HCT116 (cell line): ENCODE results near the gene ZNF628. TPM values are rescaled to one million over a fixed set of nuclear protein-coding genes. Genes with fewer than 3 reads are reported as not detected.

ENCODE experiments used
- ATAC-seq: fragments of 200-7000 bp; cut with Tn5 transposase; 2 replicates; pipeline ENCODE4 v1.9.1; 2020; ENCODE audit warnings: mild to moderate bottlenecking, moderate library complexity
- BruUV-seq: library from RNA; stranded (reverse); fragments of 400-500 nt; replicated peaks from 2 replicates; lab custom pipeline; 2021; lab: Mats Ljungman, UMichigan
- CTCF ChIA-PET: fragments of 300-600 bp; sonication (Branson Sonifier 250); formaldehyde crosslinking; loops from one replicate; lab custom pipeline; 2021; ENCODE audit warnings: antibody characterized with exemption; lab: Charles Lee
- POLR2A ChIA-PET: fragments of 300-600, 350-600 bp; sonication (Branson Sonifier 250); formaldehyde crosslinking; loops from one replicate; lab custom pipeline; 2021; ENCODE audit warnings: antibody characterized with exemption; lab: Charles Lee
- RAD21 ChIA-PET, 2 experiments: fragments of 300-600 bp; sonication (Branson Sonifier 250); formaldehyde crosslinking; loops; one replicate each; lab custom pipeline; 2023; ENCODE audit warnings: low total read pairs in 2 of 2; ENCODE audit not compliant: uncharacterized antibody in 2 of 2, unreplicated experiment in 2 of 2, low non-redundant PET in 1 of 2; lab: Charles Lee
- DNase-seq: peaks from one replicate; pipeline ENCODE4 v3.0.0-alpha.2; 2010; ENCODE audit warnings: low read depth, low spot score
- H2AFZ ChIP-seq: fragments of 200-600 bp; shearing (Covaris generic), sonication (generic); 2 replicates; pipeline ENCODE4 v1.6.1; 2017; ENCODE audit warnings: low read depth, mixed run types, mixed read lengths, antibody characterized with exemption, low read length; ENCODE audit not compliant: poor library complexity, severe bottlenecking
- H3K27ac ChIP-seq: 2 replicates; pipeline ENCODE4 v1.5.1; 2012; ENCODE audit warnings: low read depth, low read length
- H3K27me3 ChIP-seq: fragments of 200-600 bp; sonication (generic); 2 replicates; pipeline ENCODE4 v1.6.1; 2016; ENCODE audit warnings: mixed run types, low read length, mixed read lengths; ENCODE audit not compliant: insufficient read depth
- H3K36me3 ChIP-seq, 2 experiments: fragments of 200-500 bp in 1 of 2; fragments of 200-600 bp in 1 of 2; sonication (Bioruptor generic) in 1 of 2; sonication (generic) in 1 of 2; 2 replicates each; pipeline versions ENCODE4 v1.5.1 to v1.6.1; 2014 to 2016; ENCODE audit warnings: low read length in 2 of 2, inconsistent platforms in 1 of 2, mixed read lengths in 1 of 2, mixed run types in 1 of 2; ENCODE audit not compliant: insufficient read depth in 2 of 2, control insufficient read depth in 1 of 2
- H3K4me1 ChIP-seq, 2 experiments: fragments of 200-600 bp in 1 of 2; sonication (generic) in 1 of 2; 2 replicates each; pipeline versions ENCODE4 v1.5.1 to v1.6.1; 2012 to 2017; ENCODE audit warnings: low read length in 2 of 2, inconsistent platforms in 1 of 2, mild to moderate bottlenecking in 1 of 2, mixed read lengths in 1 of 2, mixed run types in 1 of 2, moderate library complexity in 1 of 2; ENCODE audit not compliant: insufficient read depth in 2 of 2, control insufficient read depth in 1 of 2
- H3K4me2 ChIP-seq: fragments of 200-600 bp; sonication (generic); 2 replicates; pipeline ENCODE4 v1.6.1; 2017; ENCODE audit warnings: mixed run types, low read length, mixed read lengths
- H3K4me3 ChIP-seq, 2 experiments: fragments of 200-600 bp in 1 of 2; sonication (generic) in 1 of 2; replicated peaks in 1 of 2; 2 replicates each; pipeline ENCODE4 v1.5.1; 2011 to 2016; ENCODE audit warnings: low read length in 2 of 2, control low read depth in 1 of 2, low read depth in 1 of 2, mild to moderate bottlenecking in 1 of 2, mixed read lengths in 1 of 2, mixed run types in 1 of 2
- H3K79me2 ChIP-seq: fragments of 200-600 bp; sonication (generic); 2 replicates; pipeline ENCODE4 v1.6.1; 2017; ENCODE audit warnings: mild to moderate bottlenecking, mixed run types, low read length, moderate library complexity, mixed read lengths; ENCODE audit not compliant: insufficient read depth
- H3K9ac ChIP-seq: fragments of 200-600 bp; sonication (generic); 2 replicates; pipeline ENCODE4 v1.6.1; 2016; ENCODE audit warnings: low read length, mixed read lengths
- H3K9me2 ChIP-seq: fragments of 200-600 bp; sonication (generic), shearing (Covaris generic); 2 replicates; pipeline ENCODE4 v1.6.1; 2017; ENCODE audit warnings: mixed run types, mild to moderate bottlenecking, moderate library complexity; ENCODE audit not compliant: insufficient read depth
- H3K9me3 ChIP-seq, 2 experiments: fragments of 200-500 bp in 1 of 2; fragments of 200-600 bp in 1 of 2; sonication (Bioruptor generic) in 1 of 2; sonication (generic) in 1 of 2; 2 replicates each; pipeline ENCODE4 v1.6.1; 2014 to 2017; ENCODE audit warnings: low read length in 2 of 2, mixed read lengths in 2 of 2, inconsistent platforms in 1 of 2, low read depth in 1 of 2, mild to moderate bottlenecking in 1 of 2, mixed run types in 1 of 2, moderate library complexity in 1 of 2; ENCODE audit not compliant: control insufficient read depth in 1 of 2, insufficient read depth in 1 of 2
- H4K20me1 ChIP-seq: fragments of 200-600 bp; sonication (generic), shearing (Covaris generic); 2 replicates; pipeline ENCODE4 v1.6.1; 2017; ENCODE audit warnings: mixed run types, mild to moderate bottlenecking, moderate library complexity; ENCODE audit not compliant: insufficient read depth
- CBX3 ChIP-seq: IDR thresholded peaks from 2 replicates; pipeline ENCODE4 v1.6.1; 2012; ENCODE audit warnings: low read depth
- CTCF ChIP-seq, 3 experiments: fragments of 200-600 bp in 1 of 3; sonication (generic) in 1 of 3; IDR thresholded peaks in 2 of 3; conservative IDR thresholded peaks in 1 of 3; 2 replicates each; pipeline ENCODE4 v1.5.1; 2012 to 2017; ENCODE audit warnings: low read depth in 2 of 3, low read length in 2 of 3, antibody characterized with exemption in 1 of 3, borderline replicate concordance in 1 of 3, control low read depth in 1 of 3, mild to moderate bottlenecking in 1 of 3, mixed read lengths in 1 of 3, mixed run types in 1 of 3, moderate library complexity in 1 of 3; ENCODE audit not compliant: insufficient read depth in 1 of 3
- EGR1 ChIP-seq: IDR thresholded peaks from 2 replicates; pipeline ENCODE4 v1.6.1; 2012; ENCODE audit warnings: low read depth
- ELF1 ChIP-seq: IDR thresholded peaks from 2 replicates; pipeline ENCODE4 v1.6.1; 2012; ENCODE audit warnings: low read depth, borderline replicate concordance
- EZH2 ChIP-seq: fragments of 200-600 bp; sonication (generic); IDR thresholded peaks from 2 replicates; pipeline ENCODE4 v1.6.1; 2017; ENCODE audit warnings: antibody characterized with exemption, mixed run types
- EZH2phosphoT487 ChIP-seq: fragments of 200-600 bp; IDR thresholded peaks from 2 replicates; pipeline ENCODE4 v1.6.1; 2018; ENCODE audit warnings: antibody characterized with exemption, borderline replicate concordance
- FOSL1 ChIP-seq: IDR thresholded peaks from 2 replicates; pipeline ENCODE4 v1.6.1; 2012; ENCODE audit warnings: low read depth
- JUND ChIP-seq: IDR thresholded peaks from 2 replicates; pipeline ENCODE4 v1.6.1; 2012
- POLR2A ChIP-seq: IDR thresholded peaks from 2 replicates; pipeline ENCODE4 v1.7.0; 2011; ENCODE audit warnings: borderline replicate concordance; ENCODE audit not compliant: insufficient read depth, insufficient read length; ENCODE audit errors: extremely low read depth
- POLR2AphosphoS5 ChIP-seq: IDR thresholded peaks from 2 replicates; pipeline ENCODE4 v1.6.1; 2011; ENCODE audit warnings: mild to moderate bottlenecking, low read depth, low read length, moderate library complexity
- RAD21 ChIP-seq: IDR thresholded peaks from 2 replicates; pipeline ENCODE4 v1.6.1; 2012; ENCODE audit warnings: low read depth, mild to moderate bottlenecking
- SIN3A ChIP-seq: IDR thresholded peaks from 2 replicates; pipeline ENCODE4 v1.6.1; 2012; ENCODE audit warnings: low read depth
- SP1 ChIP-seq: IDR thresholded peaks from 2 replicates; pipeline ENCODE4 v1.6.1; 2012; ENCODE audit warnings: low read depth
- SRF ChIP-seq: IDR thresholded peaks from 2 replicates; pipeline ENCODE4 v1.6.1; 2012; ENCODE audit warnings: low read depth
- TCF7L2 ChIP-seq: IDR thresholded peaks from 2 replicates; pipeline ENCODE4 v1.7.0; 2011; ENCODE audit warnings: borderline replicate concordance, inconsistent platforms; ENCODE audit not compliant: insufficient read depth, insufficient read length; ENCODE audit errors: extremely low read depth
- YY1 ChIP-seq: IDR thresholded peaks from 2 replicates; pipeline ENCODE4 v1.6.1; 2011; ENCODE audit warnings: low read length, low read depth, moderate library complexity, mild to moderate bottlenecking; ENCODE audit not compliant: insufficient replicate concordance; ENCODE audit errors: extremely low read depth
- ZBTB33 ChIP-seq: IDR thresholded peaks from 2 replicates; pipeline ENCODE4 v1.6.1; 2011; ENCODE audit warnings: mild to moderate bottlenecking, low read length, moderate library complexity; ENCODE audit not compliant: insufficient replicate concordance; ENCODE audit errors: extremely low read depth
- intact Hi-C: fragments of 100-400 bp; cut with micrococcal nuclease; formaldehyde crosslinking; loops from 2 replicates; pipeline ENCODE4 v1.10.0; 2022
- total RNA-seq: library from RNA; stranded (reverse); gene quantifications from one replicate; pipeline ENCODE4 v1.2.1, GENCODE V29; 2021; ENCODE audit not compliant: unreplicated experiment
- TF ChIP-seq, protein P1 (sequence below): IDR thresholded peaks from 2 replicates; pipeline ENCODE4 v1.6.1; 2012
- TF ChIP-seq, protein P2 (sequence below): IDR thresholded peaks from 2 replicates; pipeline ENCODE4 v1.6.1; 2012

Gene ZNF628
- total RNA-seq, 1 experiment from 2014 or later = 14.9 TPM

GRCh38 chr19:55467236-55468053 lies 9.0 kb upstream of the ZNF628 start:
- ATAC-seq (peak; percentile 75), DNase-seq (no peak)
- BruUV-seq = no TSS peak
- Histone ChIP-seq H3K4me3 (no peak overlapping the region), H3K4me2 (peak overlapping the region; percentile 67), H2AFZ (no peak overlapping the region), H4K20me1 (no peaks in the 10 kb centered on the region), H3K4me1 (peaks cover 13 to 37% of the 10 kb centered on the region in 2 experiments; a peak in 3 of 4 replicates), H3K27me3 (no peaks in the 10 kb centered on the region), H3K9me2 (no peaks in the 10 kb centered on the region), H3K27ac (no peak overlapping the region), H3K36me3 (peaks cover 0 to 11% of the 10 kb centered on the region in 2 experiments; a peak in 2 of 4 replicates), H3K79me2 (peaks cover 24% of the 10 kb centered on the region), H3K9ac (peak overlapping the region; percentile 42), H3K9me3 (no peaks in the 10 kb centered on the region)
- intact Hi-C loops = no loop called here
- CTCF ChIA-PET = interaction anchor here (0.6 to 2.3 kb wide), 13 partner anchors 9 to 321 kb away, joined by 3 to 17 read pairs (median 4); partner anchors contain the start of genes DNAAF3, FIZ1, ZNF628 and ZNF784
- TF ChIP-seq FOSL1 (no peak), POLR2A (peak; percentile 67), YY1 (peak; percentile 44), ZBTB33 (no peak), ELF1 (no peak), SRF (no peak), JUND (peak; percentile 46), RAD21 (no peak), TCF7L2 (no peak), SIN3A (peak; percentile 64; the same call in 1 of the 2 replicates), CTCF (IDR thresholded peaks at IDR 0.05 in 2 of 3, conservative IDR thresholded peaks at IDR 0.05 in 1 of 3; ENCODE audit: borderline replicate concordance in 1 of 3, insufficient read depth in 1 of 3, low read depth in 2 of 3, low read length in 2 of 3) (peak in 2 of 3 experiments; percentile 98 to 99; a peak in 5 of 6 replicates), EZH2 (no peak), POLR2AphosphoS5 (peak; percentile 65), SP1 (no peak), EGR1 (peak; percentile 26; the same call in 1 of the 2 replicates), EZH2phosphoT487 (no peak), CBX3 (no peak)
- TF ChIP-seq, protein P1, sequence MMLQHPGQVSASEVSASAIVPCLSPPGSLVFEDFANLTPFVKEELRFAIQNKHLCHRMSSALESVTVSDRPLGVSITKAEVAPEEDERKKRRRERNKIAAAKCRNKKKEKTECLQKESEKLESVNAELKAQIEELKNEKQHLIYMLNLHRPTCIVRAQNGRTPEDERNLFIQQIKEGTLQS = no peak
- TF ChIP-seq, protein P2, sequence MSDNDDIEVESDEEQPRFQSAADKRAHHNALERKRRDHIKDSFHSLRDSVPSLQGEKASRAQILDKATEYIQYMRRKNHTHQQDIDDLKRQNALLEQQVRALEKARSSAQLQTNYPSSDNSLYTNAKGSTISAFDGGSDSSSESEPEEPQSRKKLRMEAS = peak; percentile 39; the same call in 1 of the 2 replicates
- POLR2A ChIA-PET = interaction anchor here (1.1 to 1.6 kb wide), 5 partner anchors 9 to 157 kb away, joined by 3 to 4 read pairs (median 3); partner anchors contain the start of genes ZNF628 and ZNF784
- RAD21 ChIA-PET = interaction anchor here (0.8 to 1.1 kb wide), 2 partner anchors 36 kb away, joined by 3 read pairs; no protein-coding TSS in a partner anchor
